Measurements from ENCODE around the gene RNF38.
"Not testable (repeated sequence)": the region's sequence is repeated elsewhere in the genome, so short reads cannot be mapped to it uniquely, and the experiment has no call there.

The RNF38 gene

GRCh38 chr9:36336131-36336907, 63.8 kb downstream of the RNF38 start:
- TF ChIP-seq CTCF (IDR thresholded peaks at IDR 0.05; ENCODE audit: low read depth, low read length, missing control alignments) = no peak
- no peak for DNase-seq (ENCODE audit: low read depth)
- no peak overlapping the region for H3K4me3 ChIP-seq (ENCODE audit: low read depth, low read length)

DNA sequence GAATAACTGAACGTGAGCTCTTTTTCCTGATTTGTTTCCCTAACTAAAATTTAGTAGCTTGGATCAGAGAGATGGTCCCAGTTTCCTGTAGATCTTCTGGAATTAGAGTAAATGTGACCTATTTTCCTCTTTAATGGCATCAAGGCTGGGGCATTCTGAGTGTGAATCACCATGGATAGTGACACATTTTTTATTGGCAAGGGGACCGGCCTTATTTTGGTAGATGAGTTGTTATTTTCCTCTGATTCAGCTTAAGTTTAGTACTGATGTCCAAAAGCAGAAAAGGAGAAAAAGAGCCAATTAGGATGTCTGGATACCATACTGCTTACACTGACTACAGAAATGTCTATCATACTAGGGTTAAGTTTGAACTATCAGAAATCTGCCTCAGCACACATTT, 68.1 kb downstream of the RNF38 start:
- no peak for TF ChIP-seq CTCF (IDR thresholded peaks at IDR 0.05; ENCODE audit: low read depth, low read length, missing control alignments)
- no peak for DNase-seq (ENCODE audit: low read depth)
- no peak overlapping the region for H3K4me3 ChIP-seq (ENCODE audit: low read depth, low read length)

DNA sequence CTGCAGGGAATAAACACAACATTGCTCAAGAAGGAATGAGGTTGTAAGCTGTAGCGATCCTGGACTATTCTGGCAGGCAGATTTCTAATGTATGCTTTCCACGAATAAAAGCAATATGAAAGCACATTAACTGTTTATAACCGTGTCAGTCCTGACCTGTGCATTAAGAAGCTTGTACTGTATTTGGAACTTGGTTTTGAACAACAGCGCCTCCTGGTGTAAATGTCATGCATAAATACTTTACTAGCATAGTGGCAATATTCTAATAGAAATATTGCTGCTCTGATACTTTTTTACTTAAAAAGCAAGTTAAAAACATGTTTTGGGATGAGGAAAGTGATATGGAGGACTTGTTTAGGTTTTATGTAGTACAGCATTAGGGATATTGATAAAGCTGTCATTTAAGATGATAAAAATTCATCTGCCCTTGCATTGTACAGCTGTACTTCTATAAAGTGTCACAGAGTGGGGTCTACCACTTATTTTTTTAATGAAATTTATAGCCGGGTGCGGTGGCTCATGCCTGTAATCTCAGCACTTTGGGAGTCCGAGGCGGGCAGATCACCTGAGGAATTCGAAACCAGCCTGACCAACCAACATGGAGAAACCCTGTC, 71.2 kb downstream of the RNF38 start:
- peak; percentile 46 for DNase-seq (ENCODE audit: low read depth)
- H3K4me3 ChIP-seq (ENCODE audit: low read depth, low read length) = no peak overlapping the region
- TF ChIP-seq CTCF (IDR thresholded peaks at IDR 0.05; ENCODE audit: low read depth, low read length, missing control alignments) = peak; percentile 68

DNA sequence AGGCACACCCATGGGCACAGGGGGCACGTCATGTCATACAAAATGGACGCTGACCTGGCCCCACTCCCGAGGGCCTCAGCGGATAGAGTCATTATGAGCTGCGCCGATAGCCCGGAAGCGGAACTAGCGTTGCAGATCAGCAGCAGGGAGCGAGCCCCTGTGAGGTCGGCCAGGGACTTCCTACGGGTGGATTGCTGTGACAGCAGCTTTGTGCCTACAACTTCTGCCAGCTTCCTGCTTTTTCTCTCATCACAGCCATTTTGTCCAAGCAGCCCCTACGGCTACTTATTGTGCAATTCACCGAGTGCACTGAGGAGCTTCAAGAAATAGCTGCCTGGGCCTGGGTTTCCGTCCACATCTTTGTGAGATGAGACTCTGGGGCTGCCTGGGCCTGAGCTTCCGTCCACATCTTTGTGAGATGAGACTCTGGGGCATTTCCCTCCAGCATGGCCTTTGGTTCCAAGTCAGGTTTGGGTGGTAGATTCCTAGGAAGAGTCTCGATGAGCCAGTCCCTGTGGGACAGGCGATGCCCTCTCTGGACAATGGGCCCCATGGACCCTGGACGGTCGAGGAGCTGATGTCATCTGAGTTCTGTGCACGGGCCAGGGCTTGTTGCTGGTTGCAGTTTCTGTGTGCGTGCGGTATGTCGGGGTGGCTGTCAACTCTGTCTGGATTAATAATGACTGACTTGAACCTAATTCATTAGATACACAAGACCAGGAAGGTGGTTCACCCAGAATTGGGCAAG, 74.8 kb downstream of the RNF38 start:
- DNase-seq (ENCODE audit: low read depth) = no peak
- no peak for TF ChIP-seq CTCF (IDR thresholded peaks at IDR 0.05; ENCODE audit: low read depth, low read length, missing control alignments)
- H3K4me3 ChIP-seq (ENCODE audit: low read depth, low read length) = no peak overlapping the region

DNA sequence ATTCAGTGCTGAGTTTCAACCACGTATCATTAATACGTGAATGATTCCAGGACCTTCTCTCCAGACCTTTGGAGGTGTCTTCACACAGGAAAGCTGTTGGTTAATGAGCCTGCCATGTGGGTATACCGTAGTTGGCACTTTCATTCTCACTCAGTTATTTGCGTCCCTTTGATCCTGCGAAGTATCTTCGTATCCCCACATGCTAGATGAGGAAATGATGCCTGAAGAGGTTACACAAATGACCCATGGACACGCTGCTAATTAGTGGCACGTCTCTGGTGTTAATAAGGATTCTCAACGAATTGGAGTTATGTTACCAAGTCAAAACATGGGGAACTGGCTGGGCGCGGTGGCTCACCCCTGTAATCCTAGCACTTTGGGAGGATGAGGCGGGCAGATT, 76.1 kb downstream of the RNF38 start:
- no peak overlapping the region for H3K4me3 ChIP-seq (ENCODE audit: low read depth, low read length)
- DNase-seq (ENCODE audit: low read depth) = no peak
- no peak for TF ChIP-seq CTCF (IDR thresholded peaks at IDR 0.05; ENCODE audit: low read depth, low read length, missing control alignments)

DNA sequence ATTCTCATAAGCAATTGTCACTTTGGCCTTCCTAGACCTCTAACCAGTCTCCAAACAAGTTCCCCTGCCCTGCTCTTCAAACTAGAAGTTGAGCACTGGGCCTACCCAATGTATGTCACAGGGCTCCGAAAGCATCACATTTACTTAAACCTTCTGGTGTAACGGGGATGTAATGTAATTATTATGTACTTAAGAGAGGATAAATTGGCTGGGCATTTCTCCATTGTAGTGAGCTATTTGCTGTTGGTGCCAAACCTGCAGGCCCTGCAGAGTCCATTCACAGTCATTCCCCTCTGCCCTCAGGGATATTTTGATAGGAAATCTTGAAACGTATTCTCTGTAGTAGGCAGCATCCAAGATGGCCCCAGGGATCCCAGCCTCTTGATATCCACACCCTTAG, 77.6 kb downstream of the RNF38 start:
- no peak for TF ChIP-seq CTCF (IDR thresholded peaks at IDR 0.05; ENCODE audit: low read depth, low read length, missing control alignments)
- H3K4me3 ChIP-seq (ENCODE audit: low read depth, low read length) = no peak overlapping the region
- DNase-seq (ENCODE audit: low read depth) = no peak

DNA sequence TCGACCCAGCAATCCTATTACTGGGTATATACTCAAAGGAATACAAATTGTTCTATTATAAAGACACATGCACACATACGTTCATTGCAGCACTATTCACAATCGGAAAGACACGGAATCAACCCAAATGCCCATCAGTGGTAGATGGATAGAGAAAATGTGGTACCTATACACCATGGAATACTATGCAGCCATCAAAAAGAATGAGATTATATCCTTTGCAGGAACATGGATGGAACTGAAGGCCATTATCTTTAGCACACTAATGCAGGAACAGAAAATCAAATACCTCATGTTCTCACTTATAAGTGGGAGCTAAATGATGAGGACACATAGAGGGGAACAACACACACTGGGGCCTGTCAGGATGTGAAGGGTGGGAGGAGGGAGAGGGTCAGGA, 78.2 kb downstream of the RNF38 start:
- not testable (repeated sequence) for H3K4me3 ChIP-seq (ENCODE audit: low read depth, low read length)

More for the DNA sequence above, 78.2 kb downstream of the RNF38 start:
- not testable (repeated sequence) for DNase-seq (ENCODE audit: low read depth)

All from GM12864 (cell line).